ENCODE results near the gene FECH.

The FECH gene

GRCh38 chr18:57581301-57581934 is 5.1 kb downstream of the FECH start:
- no peak for DNase-seq (ENCODE audit: low read depth in 2 of 2)

- DNase-seq (ENCODE audit: low read depth in 2 of 2): no peak
Observed at GRCh38 chr18:57579934-57580333, 6.6 kb downstream of the FECH start.

GRCh38 chr18:57576316-57576715 is 10.2 kb downstream of the FECH start:
- DNase-seq (ENCODE audit: low read depth in 2 of 2): no peak

GRCh38 chr18:57575542-57575941 is 11.0 kb downstream of the FECH start:
- DNase-seq (ENCODE audit: low read depth in 2 of 2): no peak

GRCh38 chr18:57574866-57575265 is 11.6 kb downstream of the FECH start:
- no peak for DNase-seq (ENCODE audit: low read depth in 2 of 2)

- no peak for DNase-seq (ENCODE audit: low read depth in 2 of 2)
Observed at GRCh38 chr18:57570162-57570561, 16.3 kb downstream of the FECH start.

- no peak for DNase-seq (ENCODE audit: low read depth in 2 of 2)
Observed at GRCh38 chr18:57569133-57569532, 17.4 kb downstream of the FECH start.

GRCh38 chr18:57561728-57562423 is 24.6 kb downstream of the FECH start:
- peak; percentile 13 to 23 for DNase-seq (ENCODE audit: low read depth in 2 of 2)

- no peak for DNase-seq (ENCODE audit: low read depth in 2 of 2)
Observed at GRCh38 chr18:57561261-57561660, 25.2 kb downstream of the FECH start.

- DNase-seq (ENCODE audit: low read depth in 2 of 2): no peak
Observed at GRCh38 chr18:57559314-57559713, 27.2 kb downstream of the FECH start.

GRCh38 chr18:57555134-57555533 is 31.4 kb downstream of the FECH start:
- DNase-seq (ENCODE audit: low read depth in 2 of 2): no peak

GRCh38 chr18:57550510-57550909 is 36.0 kb downstream of the FECH start:
- DNase-seq (ENCODE audit: low read depth in 2 of 2): no peak

- DNase-seq (ENCODE audit: low read depth in 2 of 2): no peak
Observed at GRCh38 chr18:57547260-57547659, 39.2 kb downstream of the FECH start.

- no peak for DNase-seq (ENCODE audit: low read depth in 2 of 2)
Observed at GRCh38 chr18:57544936-57545660, 41.4 kb downstream of the FECH start.

- no peak for DNase-seq (ENCODE audit: low read depth in 2 of 2)
Observed at GRCh38 chr18:57543560-57543959, 42.9 kb downstream of the FECH start.

- peak; percentile 65 to 71 for DNase-seq (ENCODE audit: low read depth in 2 of 2)
Observed at GRCh38 chr18:57542812-57543427, 43.6 kb downstream of the FECH start.

- peak in 1 of 2 experiments; percentile 32 for DNase-seq (ENCODE audit: low read depth in 2 of 2)
Observed at GRCh38 chr18:57542126-57542525, 44.4 kb downstream of the FECH start.

- DNase-seq (ENCODE audit: low read depth in 2 of 2): no peak
Observed at GRCh38 chr18:57539702-57540101, 46.8 kb downstream of the FECH start.

- DNase-seq (ENCODE audit: low read depth in 2 of 2): no peak
Observed at GRCh38 chr18:57538614-57539013, 47.9 kb downstream of the FECH start.

- DNase-seq (ENCODE audit: low read depth in 2 of 2): no peak
Observed at GRCh38 chr18:57534511-57534909, 52.0 kb downstream of the FECH start.

- no peak for DNase-seq (ENCODE audit: low read depth in 2 of 2)
Observed at GRCh38 chr18:57533868-57534510, 52.5 kb downstream of the FECH start.
